ENCODE results near the gene PCDHGB2.
"Not testable (repeated sequence)": the region's sequence is repeated elsewhere in the genome, so short reads cannot be mapped to it uniquely, and the experiment has no call there.

PCDHGB2 gene

GRCh38 chr5:141349917-141350619, 9.7 kb upstream of the PCDHGB2 start, which contains the start of gene PCDHGB1:
TSS of gene PCDHGB1 (plus strand) at chr5:141350099. CDS start at chr5:141350261, 162 bp downstream.
- DNase-seq (ENCODE audit: low read depth), result no peak

DNA sequence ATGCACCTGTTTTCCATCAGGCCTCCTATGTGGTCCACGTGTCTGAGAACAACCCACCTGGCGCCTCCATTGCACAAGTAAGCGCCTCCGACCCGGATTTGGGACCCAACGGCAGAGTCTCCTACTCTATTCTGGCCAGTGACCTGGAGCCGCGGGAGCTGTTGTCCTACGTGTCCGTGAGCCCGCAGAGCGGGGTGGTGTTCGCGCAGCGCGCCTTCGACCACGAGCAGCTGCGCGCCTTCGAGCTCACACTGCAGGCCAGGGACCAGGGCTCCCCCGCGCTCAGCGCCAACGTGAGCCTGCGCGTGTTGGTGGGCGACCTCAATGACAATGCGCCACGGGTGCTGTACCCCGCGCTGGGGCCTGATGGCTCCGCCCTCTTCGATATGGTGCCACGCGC, 8.2 kb upstream of the PCDHGB2 start:
- DNase-seq (ENCODE audit: low read depth), result no peak

DNA sequence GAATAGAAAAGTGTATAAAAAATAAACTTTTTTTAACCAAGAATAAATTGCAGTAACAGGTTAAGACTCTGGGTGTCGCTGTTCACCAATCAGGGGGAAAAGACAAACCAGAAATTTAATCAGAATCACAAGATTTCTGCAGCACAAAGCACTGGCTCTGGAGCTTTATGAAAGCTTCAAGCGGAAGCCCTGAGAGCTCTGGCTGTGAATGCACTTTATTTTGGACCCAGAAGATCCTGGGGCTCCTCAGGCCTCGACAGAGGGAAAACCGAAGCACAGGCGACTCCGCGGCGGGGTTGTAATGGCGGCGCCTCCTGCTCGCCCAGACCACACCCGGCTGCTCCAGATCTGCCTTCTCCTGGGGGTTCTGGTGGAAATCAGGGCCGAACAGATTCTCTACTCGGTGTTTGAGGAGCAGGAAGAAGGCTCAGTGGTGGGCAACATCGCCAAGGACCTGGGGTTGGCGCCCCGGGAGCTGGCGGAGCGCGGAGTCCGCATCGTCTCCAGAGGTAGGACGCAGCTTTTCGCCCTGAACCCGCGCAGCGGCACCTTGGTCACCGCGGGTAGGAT, 4.8 kb upstream of the PCDHGB2 start, which contains the start of gene PCDHGA4:
Gene PCDHGA4 (plus strand): TSS at position 122 of the 570 bp plus-strand sequence. CDS start 87 bp downstream, at position 209.
- no peak for DNase-seq (ENCODE audit: low read depth)

GRCh38 chr5:141355641-141356040, 4.2 kb upstream of the PCDHGB2 start:
- DNase-seq (ENCODE audit: low read depth), result no peak

GRCh38 chr5:141356133-141356532, 3.7 kb upstream of the PCDHGB2 start:
- DNase-seq (ENCODE audit: low read depth), result no peak

- no peak for DNase-seq (ENCODE audit: low read depth)
These were observed 2.8 kb upstream of the PCDHGB2 start for GRCh38 chr5:141356950-141357349.

- no peak for DNase-seq (ENCODE audit: low read depth)
These were observed 891 bp downstream of the PCDHGB2 start for GRCh38 chr5:141360685-141361084.

DNA sequence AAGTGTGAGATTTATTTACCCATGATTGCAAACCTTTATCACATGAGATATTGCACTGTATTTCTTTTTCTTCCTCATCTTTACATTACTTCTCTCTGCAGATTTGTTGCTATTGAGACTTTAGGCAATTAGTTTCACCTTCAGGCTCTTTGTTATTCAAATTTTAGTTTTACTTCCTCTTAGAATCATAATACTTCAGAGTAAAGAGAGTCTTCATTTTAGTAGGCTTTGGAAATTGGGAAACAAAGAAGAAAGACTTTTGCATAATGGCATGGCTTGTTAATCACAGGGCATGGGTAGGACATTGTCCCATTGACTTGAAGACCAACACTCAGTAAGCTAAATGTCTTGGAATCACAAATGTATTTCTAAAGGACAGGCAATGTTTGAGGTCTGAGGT, 2.9 kb downstream of the PCDHGB2 start:
- no peak for DNase-seq (ENCODE audit: low read depth)

- DNase-seq (ENCODE audit: low read depth), result no peak
These were observed 4.3 kb downstream of the PCDHGB2 start, which contains the start of gene PCDHGA5 for GRCh38 chr5:141363952-141364660. TSS of gene PCDHGA5 (plus strand) at chr5:141364162. CDS start at chr5:141364331, 169 bp downstream.

GRCh38 chr5:141366016-141366896, 6.5 kb downstream of the PCDHGB2 start:
- no peak for DNase-seq (ENCODE audit: low read depth)

- no peak for DNase-seq (ENCODE audit: low read depth)
These were observed 10.4 kb downstream of the PCDHGB2 start, which contains the start of gene PCDHGB3 for GRCh38 chr5:141369994-141370848. TSS of gene PCDHGB3 (plus strand) at chr5:141370242. CDS start at chr5:141370395, 153 bp downstream.

GRCh38 chr5:141371572-141372475, 12.0 kb downstream of the PCDHGB2 start:
- DNase-seq (ENCODE audit: low read depth), result no peak

DNA sequence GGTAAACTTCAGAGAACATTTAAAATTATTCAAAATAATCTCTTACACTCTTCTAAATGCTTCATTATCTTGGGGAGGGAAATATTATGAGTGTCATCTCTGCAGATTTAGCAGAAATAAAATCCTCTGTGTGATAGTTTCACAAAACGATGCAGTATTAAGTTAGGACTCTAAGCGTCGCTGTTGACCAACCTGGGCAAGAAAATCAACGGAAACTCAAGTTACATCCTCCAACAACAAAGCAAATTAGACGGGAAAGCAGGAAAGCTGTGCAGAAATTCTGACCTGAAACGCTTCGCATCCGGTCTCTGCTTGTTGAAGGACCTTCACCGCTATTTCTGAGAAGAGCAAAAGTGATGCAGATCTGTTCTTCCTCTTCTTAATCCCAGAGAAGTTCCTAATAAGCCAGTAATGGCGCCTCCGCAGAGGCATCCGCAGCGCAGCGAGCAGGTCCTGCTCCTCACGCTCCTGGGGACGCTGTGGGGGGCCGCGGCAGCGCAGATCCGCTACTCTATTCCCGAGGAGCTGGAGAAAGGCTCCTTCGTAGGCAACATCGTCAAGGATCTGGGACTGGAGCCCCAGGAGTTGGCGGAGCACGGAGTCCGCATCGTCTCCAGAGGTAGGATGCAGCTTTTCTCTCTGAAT, 14.0 kb downstream of the PCDHGB2 start, which contains the start of gene PCDHGA6:
Gene PCDHGA6 (plus strand): TSS at position 219 of the 645 bp plus-strand sequence. CDS start 193 bp downstream, at position 412.
- DNase-seq (ENCODE audit: low read depth), result no peak

DNA sequence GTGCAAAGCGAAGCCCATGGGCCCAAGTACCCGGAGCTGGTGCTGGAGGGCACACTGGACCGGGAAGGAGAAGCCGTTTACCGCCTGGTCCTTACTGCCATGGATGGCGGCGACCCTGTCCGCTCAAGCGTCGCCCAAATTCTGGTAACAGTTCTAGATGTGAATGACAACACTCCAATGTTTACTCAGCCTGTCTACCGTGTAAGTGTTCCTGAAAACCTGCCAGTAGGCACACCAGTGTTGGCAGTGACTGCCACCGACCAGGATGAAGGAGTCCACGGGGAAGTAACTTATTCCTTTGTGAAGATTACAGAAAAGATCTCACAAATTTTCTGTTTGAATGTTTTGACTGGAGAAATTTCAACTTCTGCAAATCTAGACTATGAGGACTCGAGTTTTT, 14.8 kb downstream of the PCDHGB2 start:
- DNase-seq (ENCODE audit: low read depth), result no peak

GRCh38 chr5:141375444-141376155, 15.8 kb downstream of the PCDHGB2 start:
- not testable (repeated sequence) for DNase-seq (ENCODE audit: low read depth)

DNA sequence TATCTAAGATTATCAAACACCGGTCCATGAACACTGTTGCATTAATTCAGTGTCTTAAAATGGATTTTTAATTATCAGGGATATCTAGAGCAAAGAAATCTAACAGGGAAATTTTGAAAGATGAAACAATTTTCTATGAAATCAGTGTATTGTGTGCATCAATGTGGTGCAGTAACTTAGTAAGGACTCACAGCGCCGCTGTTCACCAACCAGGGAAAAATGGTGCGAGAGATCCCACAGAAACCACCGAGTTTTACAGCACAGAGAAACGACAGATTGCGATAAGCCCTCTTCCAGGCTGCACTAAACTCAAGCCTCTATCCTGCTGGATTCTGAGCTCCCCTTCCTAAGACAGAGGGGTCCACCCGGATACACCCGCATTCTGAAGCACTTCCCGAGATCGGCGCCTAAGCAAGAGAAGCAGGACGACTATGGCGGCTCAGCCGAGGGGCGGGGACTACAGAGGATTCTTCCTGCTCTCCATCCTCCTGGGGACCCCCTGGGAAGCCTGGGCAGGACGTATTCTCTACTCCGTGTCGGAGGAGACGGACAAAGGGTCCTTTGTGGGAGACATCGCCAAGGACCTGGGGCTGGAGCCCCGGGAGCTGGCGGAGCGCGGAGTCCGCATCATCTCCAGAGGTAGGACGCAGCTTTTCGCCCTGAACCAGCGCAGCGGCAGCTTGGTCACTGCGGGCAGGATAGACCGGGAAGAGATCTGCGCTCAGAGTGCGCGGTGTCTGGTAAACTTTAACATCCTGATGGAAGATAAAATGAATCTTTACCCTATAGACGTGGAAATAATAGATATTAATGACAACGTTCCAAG, 22.9 kb downstream of the PCDHGB2 start, which contains the start of gene PCDHGA7:
Gene PCDHGA7 (plus strand): TSS at position 274 of the 826 bp plus-strand sequence. CDS start 158 bp downstream, at position 432.
- DNase-seq (ENCODE audit: low read depth), result no peak

GRCh38 chr5:141383345-141383744, 23.6 kb downstream of the PCDHGB2 start:
- DNase-seq (ENCODE audit: low read depth), result no peak
